NK-92 (cell line): Measurements from ENCODE around the gene SEC16A.
A peak's percentile ranks its signal among the peaks of the same experiment; 100 is the strongest.

ENCODE experiments used
- DNase-seq: peaks from one replicate; lab custom pipeline; 2025; ENCODE audit not compliant: unreplicated experiment; lab: John Stamatoyannopoulos, UW

Gene SEC16A, protein sequence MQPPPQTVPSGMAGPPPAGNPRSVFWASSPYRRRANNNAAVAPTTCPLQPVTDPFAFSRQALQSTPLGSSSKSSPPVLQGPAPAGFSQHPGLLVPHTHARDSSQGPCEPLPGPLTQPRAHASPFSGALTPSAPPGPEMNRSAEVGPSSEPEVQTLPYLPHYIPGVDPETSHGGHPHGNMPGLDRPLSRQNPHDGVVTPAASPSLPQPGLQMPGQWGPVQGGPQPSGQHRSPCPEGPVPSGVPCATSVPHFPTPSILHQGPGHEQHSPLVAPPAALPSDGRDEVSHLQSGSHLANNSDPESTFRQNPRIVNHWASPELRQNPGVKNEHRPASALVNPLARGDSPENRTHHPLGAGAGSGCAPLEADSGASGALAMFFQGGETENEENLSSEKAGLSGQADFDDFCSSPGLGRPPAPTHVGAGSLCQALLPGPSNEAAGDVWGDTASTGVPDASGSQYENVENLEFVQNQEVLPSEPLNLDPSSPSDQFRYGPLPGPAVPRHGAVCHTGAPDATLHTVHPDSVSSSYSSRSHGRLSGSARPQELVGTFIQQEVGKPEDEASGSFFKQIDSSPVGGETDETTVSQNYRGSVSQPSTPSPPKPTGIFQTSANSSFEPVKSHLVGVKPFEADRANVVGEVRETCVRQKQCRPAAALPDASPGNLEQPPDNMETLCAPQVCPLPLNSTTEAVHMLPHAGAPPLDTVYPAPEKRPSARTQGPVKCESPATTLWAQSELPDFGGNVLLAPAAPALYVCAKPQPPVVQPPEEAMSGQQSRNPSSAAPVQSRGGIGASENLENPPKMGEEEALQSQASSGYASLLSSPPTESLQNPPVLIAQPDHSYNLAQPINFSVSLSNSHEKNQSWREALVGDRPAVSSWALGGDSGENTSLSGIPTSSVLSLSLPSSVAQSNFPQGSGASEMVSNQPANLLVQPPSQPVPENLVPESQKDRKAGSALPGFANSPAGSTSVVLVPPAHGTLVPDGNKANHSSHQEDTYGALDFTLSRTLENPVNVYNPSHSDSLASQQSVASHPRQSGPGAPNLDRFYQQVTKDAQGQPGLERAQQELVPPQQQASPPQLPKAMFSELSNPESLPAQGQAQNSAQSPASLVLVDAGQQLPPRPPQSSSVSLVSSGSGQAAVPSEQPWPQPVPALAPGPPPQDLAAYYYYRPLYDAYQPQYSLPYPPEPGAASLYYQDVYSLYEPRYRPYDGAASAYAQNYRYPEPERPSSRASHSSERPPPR (N-terminal part only)

DNA sequence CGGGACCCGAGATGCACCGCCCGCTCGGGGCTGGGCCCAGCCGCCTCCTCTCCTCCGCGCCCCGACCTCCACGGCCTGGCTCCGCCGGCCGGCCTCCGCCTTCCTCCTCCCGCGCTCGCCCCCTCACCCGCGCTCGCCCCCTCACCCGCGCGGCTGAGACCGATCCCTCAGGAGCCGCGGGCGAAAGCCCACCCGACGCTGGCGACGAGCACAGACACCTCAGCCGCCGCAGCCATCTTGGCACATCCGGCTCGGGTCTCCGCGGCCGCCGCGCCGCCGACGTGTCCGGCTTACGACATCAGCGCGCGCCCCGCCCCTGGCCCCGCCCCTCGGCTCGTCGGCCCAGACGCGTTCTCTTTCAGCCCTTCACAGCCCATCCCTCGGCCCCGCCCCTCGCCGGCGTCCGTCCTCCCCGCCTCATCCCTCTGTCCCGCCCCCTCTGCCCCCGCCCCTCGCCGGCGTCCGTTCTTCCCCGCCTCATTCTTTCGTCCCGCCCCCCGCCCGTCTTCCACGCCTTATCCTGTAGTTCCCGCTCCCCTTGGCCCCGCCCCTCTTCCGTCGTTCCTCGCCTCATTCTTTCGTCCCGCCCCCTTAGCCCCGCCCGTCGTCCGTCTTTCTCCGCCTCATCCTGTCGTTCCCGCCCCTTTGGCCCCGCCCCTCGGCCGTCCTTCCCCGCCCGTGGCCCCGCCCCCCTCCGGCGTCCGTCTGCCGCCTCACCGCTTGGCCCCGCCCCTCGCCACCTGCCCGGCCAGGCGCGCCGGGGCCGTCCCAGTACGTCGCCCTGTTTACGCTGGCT lies at the start of gene SEC16A:
TSS of gene SEC16A (minus strand) at position 248 of the 796 bp plus-strand sequence. CDS start 5,425 bp downstream, outside the sequence.
- DNase-seq: peak; percentile 99

DNA sequence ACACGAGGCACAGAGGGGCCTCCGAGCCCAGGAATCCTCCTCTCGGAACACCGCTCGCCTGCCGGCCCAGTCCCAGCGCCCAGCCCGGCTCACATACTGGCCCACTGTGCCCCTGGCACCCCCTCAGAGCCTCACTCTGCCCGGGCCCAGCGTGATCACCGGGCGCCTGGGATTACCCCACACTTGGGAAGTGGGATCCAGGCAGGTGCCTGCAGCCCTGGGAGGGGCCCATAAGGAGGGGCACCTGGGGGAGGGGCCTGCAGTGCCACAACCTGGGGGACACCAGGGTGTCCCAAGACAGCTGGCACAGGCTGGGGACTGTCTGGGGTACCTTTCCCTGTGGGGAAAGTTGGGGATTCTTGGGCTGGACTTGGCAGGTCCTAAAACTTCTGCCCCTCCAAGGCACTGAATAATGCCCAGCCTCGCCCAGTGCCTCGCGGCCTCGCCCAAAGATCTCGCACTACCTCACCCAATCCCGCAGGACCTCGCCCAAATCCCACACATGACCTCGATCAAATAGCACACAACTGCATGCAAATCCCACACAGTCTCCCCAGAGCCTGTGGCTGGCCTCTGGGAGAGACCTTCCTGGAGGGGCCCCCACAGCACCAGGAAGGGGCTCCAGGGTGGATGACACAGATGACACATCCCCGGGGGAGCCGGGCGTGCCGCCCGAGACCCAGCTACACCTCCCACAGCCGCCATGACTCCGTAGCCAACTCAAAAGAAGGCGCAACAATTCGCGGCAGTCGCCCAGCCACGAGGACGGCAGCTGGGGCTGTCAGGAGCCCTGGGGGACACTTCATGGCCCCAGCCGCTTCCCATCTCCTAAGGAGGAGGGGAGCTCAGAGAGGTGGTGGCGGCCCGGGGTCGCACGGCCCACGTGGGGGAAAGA lies 49.3 kb upstream of the SEC16A start:
- no peak for DNase-seq

DNA sequence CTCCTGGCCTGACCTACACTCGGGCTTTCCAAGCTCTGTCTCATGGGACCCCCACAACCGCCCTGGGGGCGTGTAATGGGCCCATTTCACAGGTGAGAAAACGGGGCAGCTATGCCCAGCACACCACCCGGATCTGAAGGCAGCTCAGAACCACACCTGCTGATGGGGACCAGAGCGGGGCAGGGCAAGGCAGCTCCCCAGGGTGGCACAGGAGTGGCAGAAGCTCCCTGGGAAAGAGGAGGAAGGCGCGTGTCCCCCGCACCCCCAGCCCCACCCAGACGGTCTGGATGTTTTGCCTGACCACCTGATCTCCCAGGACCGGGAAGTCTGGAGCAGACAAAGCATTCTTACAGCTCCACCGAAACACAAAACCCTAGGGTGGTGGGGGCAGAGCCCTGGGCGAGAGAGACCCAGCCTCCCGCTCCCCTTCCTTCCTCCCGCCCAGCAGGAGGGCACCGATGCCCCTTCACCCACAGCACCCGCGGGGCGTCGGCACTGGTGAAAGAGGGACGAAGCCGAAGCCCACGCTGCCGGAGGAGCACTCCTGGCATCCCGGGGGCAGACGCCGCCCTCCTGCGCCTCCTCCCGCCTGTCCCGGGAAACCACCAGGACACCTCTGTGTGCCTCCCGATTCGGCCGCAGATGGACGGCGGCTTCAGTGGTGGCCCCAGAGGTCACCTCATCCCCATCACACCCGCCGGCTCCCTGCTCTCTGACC lies 48.5 kb upstream of the SEC16A start:
- DNase-seq: no peak

DNA sequence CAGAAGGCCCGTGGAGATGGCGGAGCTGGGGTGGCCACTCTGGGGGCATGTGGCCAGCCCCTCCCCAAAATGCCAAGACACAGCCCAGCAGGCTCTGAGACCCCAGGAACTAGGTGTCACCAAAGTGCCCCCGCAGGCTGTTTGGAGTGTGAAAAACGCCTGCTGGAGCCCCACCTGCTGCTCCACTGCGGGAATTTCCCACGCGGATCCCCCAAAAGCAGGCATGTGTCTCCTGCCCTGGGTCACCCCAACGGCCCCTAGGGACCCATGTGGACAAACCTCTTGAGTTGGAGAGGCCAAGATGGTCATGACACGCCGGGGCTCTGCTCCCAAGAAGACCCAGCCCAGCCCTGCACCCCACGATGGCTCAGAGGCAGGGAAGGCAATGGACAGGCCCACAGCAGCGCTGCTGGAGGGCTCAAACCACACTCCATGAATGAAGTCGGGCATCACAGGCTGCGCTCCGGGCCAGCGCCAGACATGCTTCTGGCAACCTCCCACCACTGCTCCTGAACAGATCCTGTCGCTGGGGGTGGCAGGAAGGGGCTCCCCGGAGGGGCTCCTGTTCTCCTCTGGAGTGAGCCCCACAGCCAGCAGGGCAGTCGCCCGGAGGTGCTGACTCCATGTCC lies 47.7 kb upstream of the SEC16A start:
- DNase-seq: no peak

DNA sequence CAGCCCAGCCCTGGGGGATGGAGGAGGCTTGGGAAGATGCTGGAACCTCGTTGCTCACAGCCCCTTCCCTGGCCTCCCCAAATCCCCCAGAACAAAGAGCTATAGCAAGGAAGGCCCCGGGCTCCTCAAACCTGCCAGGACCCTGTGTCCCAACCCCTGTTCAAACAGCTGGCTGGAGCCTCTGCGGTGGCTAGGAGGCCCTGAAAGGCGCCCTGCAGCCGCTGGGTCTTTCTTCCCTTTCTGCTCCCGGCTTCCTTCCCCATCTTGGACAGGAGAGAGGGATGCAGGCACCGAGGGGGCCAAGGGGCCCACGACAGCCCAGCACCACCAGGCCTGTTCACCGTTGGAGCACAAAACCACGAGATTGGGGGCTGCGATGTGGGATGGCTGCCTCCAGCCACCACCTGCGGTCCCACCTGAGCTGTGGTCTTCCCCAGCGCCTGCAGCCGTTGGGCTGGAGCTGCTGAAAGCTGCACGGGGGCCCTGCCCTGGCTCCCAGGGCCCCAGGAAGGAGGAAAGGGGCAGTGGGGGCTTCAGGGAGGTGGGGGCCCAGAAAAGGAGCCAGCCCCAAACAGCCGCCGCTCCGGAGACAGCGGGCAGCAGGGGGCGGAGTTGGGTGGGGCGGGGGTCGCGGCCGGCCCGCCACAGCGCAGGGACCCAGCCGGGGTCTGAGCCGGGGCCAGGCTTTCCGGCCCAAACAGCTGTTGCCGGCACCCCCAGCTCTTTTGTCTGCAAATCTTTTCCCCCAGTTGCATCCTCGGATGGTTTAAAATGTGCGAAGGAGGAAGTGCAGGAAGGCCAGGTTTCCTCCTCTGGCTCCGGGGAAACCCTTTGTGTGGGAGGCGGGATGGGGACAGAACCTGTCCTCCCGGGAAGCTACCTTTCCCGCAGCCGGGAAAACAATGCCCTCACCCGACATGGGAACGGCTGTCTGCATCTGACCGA lies 46.9 kb upstream of the SEC16A start:
- no peak for DNase-seq

DNA sequence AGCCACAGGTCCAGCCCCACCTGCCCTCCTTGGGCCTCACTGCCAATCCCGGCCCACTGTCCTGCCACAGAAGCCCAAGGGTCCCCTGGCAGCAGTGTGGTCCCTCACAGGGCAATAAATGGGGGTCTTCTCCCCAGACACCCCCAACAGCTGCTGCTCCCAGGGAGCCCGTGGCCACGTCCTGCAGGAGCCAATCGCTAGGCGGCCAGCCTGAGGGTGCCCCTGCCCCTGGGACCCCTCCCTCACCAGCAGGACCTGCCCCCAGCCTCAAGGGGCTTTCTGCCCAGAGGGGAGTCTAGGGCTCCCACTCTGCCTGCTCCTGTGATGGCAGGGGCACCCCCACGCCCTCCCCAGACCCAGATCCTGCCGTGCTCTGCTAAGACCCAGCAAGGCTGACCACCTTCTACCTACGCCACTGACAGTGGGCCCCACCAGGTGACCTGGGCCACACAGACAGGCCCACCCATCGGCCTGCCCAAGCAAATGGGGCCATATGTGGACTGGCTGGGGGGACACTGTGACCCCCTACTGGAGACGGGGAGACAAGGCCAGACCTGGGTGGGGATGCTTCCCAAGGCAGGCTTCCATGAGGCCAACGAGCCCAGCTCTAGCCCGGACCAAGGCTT lies 46.0 kb upstream of the SEC16A start:
- no peak for DNase-seq

DNA sequence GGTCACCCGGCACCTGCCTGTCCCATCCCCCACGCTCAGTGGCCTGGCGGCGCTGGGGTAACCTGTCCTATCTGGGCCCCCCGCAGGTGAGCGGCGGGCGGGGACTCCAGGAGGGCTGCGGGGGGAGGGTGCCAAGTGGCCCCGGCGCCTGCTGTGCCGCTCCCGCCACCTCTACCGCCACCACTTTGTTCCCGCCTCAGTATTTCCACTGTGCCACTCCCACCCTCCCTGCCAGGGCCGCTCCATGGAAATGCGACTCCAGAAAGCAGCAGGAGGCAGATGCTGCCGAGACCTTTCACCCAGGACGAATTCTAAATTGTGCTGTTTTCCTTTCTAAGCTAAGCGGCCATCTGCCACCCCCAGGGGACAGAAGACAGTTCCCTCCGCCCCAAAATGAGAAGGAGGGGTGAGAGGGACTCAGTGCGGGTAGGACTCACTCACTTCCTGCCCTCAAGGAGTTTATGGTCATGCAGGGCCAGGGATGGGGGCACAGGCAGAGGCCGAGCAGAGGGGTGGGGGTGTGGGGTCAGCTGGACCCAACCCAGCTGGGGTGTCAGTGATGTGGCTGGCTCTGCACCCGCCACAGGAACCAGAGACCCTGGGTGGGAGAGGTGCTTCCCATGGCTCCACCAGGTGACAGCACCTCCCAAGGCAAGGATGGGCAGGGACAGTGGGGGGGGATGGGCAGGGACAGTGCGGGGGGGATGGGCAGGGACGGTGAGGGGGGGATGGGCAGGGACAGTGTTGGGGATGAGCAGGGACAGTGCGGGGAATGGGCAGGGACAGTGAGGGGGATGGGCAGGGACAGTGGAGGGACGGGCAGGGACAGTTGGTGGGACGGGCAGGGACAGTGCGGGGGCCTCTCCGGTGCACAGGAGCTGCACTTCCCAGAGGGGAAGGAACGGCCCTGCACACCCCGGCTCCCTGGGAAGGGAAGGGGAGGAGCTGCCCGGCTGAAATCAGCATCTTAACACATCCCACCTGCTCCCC lies 45.2 kb upstream of the SEC16A start:
- no peak for DNase-seq

DNA sequence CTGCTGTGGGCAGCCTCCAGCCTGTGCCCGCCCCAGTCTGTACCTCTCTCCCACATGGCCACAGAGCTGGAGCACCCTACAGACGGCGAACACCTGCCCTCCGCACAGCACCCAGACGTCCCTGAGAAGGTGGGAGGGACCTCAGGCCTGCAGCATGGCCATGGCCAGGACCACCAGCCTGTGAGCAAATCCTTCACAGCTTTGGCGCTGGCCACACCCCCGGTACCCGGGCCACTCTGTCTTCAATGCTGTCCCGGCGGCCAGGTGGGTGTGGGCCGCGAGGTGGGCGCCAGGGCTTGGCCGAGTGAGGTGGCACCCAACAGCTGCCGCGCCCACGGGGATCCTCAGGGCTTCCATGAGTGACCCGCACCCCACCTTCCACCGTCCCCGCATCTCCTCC lies 44.3 kb upstream of the SEC16A start:
- no peak for DNase-seq

DNA sequence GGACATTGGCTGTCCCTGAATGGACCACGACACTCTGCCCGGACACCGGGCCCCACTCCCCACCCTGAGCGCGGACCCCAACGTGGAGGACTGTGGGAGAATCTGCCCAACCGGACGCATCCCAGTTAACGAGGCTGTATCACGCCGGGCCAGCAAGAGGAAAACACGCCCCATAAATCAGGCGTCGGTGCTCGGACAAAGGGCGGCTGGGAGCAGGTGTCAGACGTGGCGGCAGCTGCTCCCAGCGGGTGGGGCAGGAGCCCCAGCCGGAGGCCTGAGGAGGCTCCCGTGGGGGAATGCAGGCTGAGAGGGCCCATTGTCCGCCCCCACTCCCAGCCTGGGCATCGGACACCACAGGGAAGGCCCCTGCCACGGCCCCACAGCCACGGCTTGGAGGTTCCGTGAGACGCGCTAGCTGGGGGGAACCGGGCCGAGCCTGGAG lies 43.8 kb upstream of the SEC16A start:
- DNase-seq: no peak

DNA sequence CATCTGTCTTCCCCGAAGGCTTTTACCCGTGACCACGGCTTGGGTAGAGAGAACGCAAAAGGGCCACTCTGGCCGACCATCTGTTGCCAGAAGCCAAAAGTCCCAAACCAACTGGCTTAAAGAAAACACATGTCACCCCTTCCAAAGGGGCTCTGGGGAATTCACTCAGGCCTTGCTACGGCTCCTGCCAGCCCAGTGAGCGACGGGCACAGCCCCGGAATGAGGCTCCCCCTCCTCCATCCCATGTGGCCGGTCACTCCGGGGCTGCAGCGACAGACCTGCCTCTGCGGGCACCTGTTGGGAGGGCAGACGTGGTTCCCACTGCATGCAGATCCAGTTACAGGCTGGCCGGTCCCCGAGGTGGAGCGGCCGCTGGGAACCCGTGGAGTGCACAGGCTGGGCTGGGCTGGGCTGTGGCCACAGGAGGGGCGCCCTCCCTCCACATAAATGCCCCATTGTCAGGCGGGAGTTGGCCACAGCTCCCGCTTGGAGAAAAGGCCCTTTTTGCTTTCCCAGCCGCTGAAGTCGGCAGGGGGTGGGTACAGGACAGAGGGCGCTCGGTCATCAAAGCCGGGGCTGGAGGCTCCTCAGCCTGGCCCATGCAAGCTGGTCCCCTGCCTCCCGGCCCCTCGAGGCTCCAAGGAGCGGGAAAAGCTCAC lies 43.1 kb upstream of the SEC16A start:
- no peak for DNase-seq

DNA sequence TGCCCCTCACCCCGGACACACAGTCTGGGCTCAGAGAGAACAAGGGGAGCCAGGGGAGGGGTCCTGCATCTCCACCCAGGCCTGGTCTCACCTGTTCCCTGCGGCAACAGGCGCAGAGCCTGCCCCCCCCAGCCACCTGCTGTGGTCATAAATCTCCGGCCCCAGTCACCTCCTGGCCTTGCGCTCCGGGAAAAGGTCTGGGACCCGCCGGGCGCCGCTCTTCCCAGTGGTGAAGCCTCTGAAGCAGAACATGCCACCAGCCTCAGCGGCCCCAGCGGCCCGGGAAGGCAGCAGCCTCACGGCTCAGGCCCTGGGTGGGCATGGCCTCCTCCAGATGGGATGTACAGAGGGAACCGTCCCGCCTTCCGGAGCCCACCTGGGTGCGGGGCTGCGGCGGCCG lies 42.4 kb upstream of the SEC16A start:
- no peak for DNase-seq

DNA sequence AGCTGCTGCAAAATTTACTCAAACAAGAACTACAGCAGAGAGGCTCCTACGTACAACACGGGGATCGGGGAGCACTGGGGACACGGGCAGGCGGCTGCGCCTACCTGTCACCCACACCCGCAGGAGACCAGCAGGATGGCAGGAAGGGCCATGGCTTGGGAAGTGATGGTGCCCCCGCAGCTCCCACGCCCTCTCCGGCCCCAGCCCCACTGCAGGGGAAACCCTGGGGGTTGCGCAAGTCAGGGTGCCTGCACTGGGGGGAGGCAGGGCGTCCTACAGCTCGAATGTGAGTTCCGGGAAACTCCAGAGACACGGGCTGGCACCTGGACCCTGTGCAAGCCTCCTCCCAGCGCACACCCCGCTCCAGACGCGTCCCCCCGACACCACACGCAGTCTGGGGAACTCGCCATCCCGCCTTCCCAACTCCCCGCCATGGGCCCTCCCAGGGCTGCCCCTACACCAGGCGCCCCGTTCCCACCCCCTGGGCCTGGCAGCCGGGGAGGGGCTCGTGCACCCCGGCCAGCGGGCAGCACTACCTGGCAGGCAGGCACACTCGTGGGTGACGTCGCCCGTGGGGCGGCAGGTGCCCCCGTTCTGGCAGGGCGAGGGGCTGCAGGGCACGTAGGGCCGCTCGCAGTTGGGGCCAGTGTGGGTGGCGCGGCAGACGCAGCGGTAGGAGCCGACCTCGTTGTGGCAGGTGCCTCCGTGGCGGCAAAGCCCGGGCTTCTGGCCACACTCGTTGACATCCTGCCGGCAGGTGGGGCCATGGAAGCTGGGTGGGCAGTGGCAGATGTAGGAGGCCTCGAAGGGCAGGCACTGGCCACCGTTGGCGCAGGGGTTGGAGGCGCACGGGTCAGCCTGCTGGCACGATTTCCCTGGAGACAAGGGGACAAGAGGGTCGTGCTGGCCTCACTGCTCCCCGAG lies 39.7 kb upstream of the SEC16A start:
- DNase-seq: no peak

DNA sequence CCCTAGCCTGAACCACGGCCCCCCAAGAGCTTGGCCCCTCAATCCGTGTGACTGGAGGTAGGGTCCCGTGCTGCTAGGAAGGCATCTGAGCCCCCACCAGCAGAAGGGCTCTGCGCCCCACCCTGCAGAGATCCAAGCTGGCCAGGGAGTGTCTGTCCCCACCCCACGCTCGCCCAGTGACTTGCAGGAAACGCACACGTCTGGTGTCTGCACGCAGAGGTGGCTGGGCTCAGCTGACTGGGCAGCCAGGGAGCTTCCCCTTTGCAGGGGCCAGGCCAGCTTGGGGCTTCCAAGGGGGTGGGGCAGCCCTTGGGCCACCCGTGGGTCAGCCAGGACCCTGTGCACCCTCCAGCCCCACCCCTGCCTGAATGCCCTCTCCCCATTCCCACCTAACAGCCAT lies 38.7 kb upstream of the SEC16A start:
- no peak for DNase-seq

DNA sequence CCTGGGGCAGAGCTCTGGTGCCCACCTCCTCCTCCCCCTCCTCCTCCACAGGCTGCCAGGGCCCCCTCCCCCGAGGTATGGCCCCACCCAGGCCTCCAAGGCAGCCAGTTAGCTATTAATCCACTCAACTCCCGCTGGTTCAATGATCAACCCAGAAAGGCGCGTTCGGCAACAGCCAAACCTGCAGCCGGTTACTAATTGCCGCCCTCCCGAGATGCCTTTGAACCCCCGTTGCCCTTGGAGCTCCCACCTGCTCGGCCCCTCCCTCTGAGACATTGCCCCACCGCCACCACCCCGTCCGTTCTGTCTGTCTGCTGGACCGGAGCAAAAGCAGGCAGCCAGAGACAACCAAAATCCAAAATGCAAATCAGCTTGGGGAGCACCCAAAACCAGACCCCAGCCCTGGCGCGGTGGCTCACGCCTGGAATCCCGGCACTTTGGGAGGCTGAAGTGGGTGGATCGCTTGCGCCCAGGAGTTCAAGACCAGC lies 37.3 kb upstream of the SEC16A start:
- DNase-seq: no peak
